Brain microvascular endothelial cell (primary cell): ENCODE results near the gene DLG2.

Experiments
- DNase-seq: peaks from one replicate; pipeline ENCODE4 v3.0.0-alpha.2; 2020
- H3K27ac ChIP-seq: fragments of 250-450 bp; sonication (Bioruptor Pico); 2 replicates; pipeline ENCODE4 v1.5.1; 2020; ENCODE audit warnings: mild to moderate bottlenecking, moderate library complexity
- H3K27me3 ChIP-seq: fragments of 250-450 bp; sonication (Bioruptor Pico); replicated peaks from 2 replicates; pipeline ENCODE4 v1.5.1; 2020; ENCODE audit warnings: mild to moderate bottlenecking
- H3K36me3 ChIP-seq: fragments of 250-450 bp; sonication (Bioruptor Pico); replicated peaks from 2 replicates; pipeline ENCODE4 v1.5.1; 2020; ENCODE audit warnings: mild to moderate bottlenecking
- H3K4me3 ChIP-seq: 2 replicates; pipeline ENCODE4 v1.5.1; 2011; ENCODE audit warnings: low read depth, mild to moderate bottlenecking, control low read depth, low read length, moderate library complexity
- CTCF ChIP-seq: IDR thresholded peaks from 2 replicates; pipeline ENCODE4 v1.5.1; 2011; ENCODE audit warnings: low read depth, mild to moderate bottlenecking, moderate library complexity, low read length, control low read depth, inconsistent platforms; ENCODE audit errors: missing control alignments
- in situ Hi-C: cut with HindIII; loops from 2 replicates; pipeline ENCODE4 v1.10.0; 2017; ENCODE audit warnings: low sequenced_read_pairs, low pct_ligation_motif_present

DLG2 gene

GRCh38 chr11:85164743-85165142, 462.4 kb downstream of the DLG2 start:
- no peak for DNase-seq

DNA sequence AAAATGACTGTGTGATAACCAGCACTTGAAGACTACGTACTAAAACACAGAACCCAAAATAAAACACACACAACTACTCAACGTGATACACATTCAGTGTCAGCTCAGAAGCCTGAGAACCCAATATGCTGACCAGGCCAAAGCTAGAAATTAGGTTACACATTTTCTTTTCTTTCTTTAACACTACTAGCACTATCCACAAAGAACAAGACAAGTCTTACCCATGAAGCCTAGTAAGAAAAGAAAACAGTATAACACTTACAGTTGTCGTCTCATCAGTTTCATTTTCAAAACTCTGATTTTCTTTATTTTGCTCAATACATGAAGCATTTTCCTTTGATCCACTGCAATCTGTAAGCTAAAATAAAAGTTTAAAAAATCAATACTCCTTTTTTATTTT, 472.9 kb downstream of the DLG2 start:
- no peak for TF ChIP-seq CTCF
- Histone ChIP-seq H3K27ac (no peak overlapping the region), H3K36me3 (no peaks in the 10 kb centered on the region), H3K27me3 (no peaks in the 10 kb centered on the region), H3K4me3 (no peak overlapping the region)
- DNase-seq, result no peak
- in situ Hi-C loops, result no loop called here

More at GRCh38 chr11:85164743-85165142, 462.4 kb downstream of the DLG2 start:
- Histone ChIP-seq H3K27ac (no peak overlapping the region), H3K27me3 (no peaks in the 10 kb centered on the region), H3K36me3 (no peaks in the 10 kb centered on the region), H3K4me3 (no peak overlapping the region)
- in situ Hi-C loops, result no loop called here
- no peak for TF ChIP-seq CTCF

DNA sequence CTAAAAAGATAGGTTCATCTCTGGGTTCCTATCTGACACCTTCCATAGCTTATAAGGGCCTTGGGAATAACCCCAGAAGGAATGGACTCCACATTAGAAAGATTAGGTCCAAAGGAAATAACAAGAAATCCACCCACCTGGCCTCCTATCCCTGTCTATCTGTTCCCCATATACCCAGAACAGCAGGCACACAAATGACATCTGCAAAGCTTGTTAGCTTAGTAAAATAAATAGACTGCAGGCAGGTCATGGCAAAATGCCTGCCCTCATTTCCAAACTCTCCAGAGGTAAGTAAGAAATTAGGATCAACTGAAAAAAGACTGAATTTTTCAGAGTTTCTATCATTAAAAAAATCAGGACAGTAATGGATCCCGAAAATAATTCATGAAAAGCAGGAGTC, 489.5 kb downstream of the DLG2 start:
- H3K36me3 ChIP-seq, result no peaks in the 10 kb centered on the region
- in situ Hi-C loops, result no loop called here
- H3K27ac ChIP-seq, result no peak overlapping the region
- no peak overlapping the region for H3K4me3 ChIP-seq
- no peaks in the 10 kb centered on the region for H3K27me3 ChIP-seq
- DNase-seq, result no peak
- no peak for TF ChIP-seq CTCF

DNA sequence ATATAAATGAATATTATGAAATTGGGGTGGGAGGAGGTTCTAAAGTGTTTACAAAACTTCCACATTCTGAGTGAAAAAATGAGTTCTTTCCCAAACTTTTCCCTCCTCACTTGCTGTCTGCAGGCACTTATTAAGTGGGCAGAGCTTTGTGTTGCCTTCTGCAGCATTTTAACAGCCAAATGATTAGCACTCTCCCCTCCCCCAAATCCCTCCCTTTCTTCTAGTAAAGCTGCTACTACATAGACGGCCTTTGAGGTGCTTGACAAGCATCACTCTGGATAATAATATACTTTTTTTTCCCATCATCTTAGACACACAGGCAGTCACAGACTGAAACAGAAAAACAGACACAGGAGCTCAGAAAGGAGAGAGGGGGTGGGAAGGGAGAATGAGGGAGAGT, 493.5 kb downstream of the DLG2 start:
- Histone ChIP-seq H3K36me3 (no peaks in the 10 kb centered on the region), H3K27ac (no peak overlapping the region), H3K4me3 (no peak overlapping the region), H3K27me3 (no peaks in the 10 kb centered on the region)
- no peak for TF ChIP-seq CTCF
- in situ Hi-C loops, result no loop called here
- no peak for DNase-seq

GRCh38 chr11:85132851-85133585, 494.1 kb downstream of the DLG2 start:
- no peak for TF ChIP-seq CTCF
- peak overlapping the region; percentile 9 for H3K4me3 ChIP-seq

GRCh38 chr11:85127349-85127748, 499.8 kb downstream of the DLG2 start:
- H3K36me3 ChIP-seq, result no peaks in the 10 kb centered on the region
- no peaks in the 10 kb centered on the region for H3K27me3 ChIP-seq
- DNase-seq, result no peak
- no peak for TF ChIP-seq CTCF
- H3K4me3 ChIP-seq, result no peak overlapping the region
- H3K27ac ChIP-seq, result no peak overlapping the region
- in situ Hi-C loops, result no loop called here

More at GRCh38 chr11:85132851-85133585, 494.1 kb downstream of the DLG2 start:
- in situ Hi-C loops, result no loop called here
- Histone ChIP-seq H3K27ac (no peak overlapping the region), H3K27me3 (no peaks in the 10 kb centered on the region), H3K36me3 (no peaks in the 10 kb centered on the region)
- no peak for DNase-seq
